CD14-positive monocyte (primary cell): ENCODE results near the gene PON3. TPM values are rescaled to one million over a fixed set of nuclear protein-coding genes. Genes with fewer than 3 reads are reported as not detected.

Experiments
- DNase-seq, 3 donors: peaks; one replicate each; pipeline ENCODE4 v3.0.0-alpha.2; 2011 to 2022
- H2AFZ ChIP-seq: 2 replicates; pipeline ENCODE4 v1.6.0; 2012; ENCODE audit warnings: mild to moderate bottlenecking, low read depth, low read length, inconsistent platforms; ENCODE audit not compliant: insufficient read depth, poor library complexity, severe bottlenecking
- H3K27ac ChIP-seq, 2 donors: 1 replicate in 1 of 2; 2 replicates in 1 of 2; pipeline ENCODE4 v1.5.1; 2012 to 2013; ENCODE audit warnings: low read length in 2 of 2, control low read depth in 1 of 2, inconsistent platforms in 1 of 2, low read depth in 1 of 2, mild to moderate bottlenecking in 1 of 2
- H3K27me3 ChIP-seq, 2 donors: one replicate each; pipeline versions ENCODE4 v1.6.0 to v1.6.1; 2011 to 2013; ENCODE audit warnings: low read length in 2 of 2; ENCODE audit not compliant: control insufficient read depth in 2 of 2, insufficient read depth in 2 of 2
- H3K36me3 ChIP-seq, 2 donors: replicated peaks in 1 of 2; 1 replicate in 1 of 2; 2 replicates in 1 of 2; pipeline versions ENCODE4 v1.5.1 to v1.6.1; 2012 to 2013; ENCODE audit warnings: low read length in 2 of 2, control low read depth in 1 of 2, inconsistent platforms in 1 of 2, mild to moderate bottlenecking in 1 of 2; ENCODE audit not compliant: insufficient read depth in 2 of 2, control insufficient read depth in 1 of 2
- H3K4me1 ChIP-seq, 2 donors: 1 replicate in 1 of 2; 2 replicates in 1 of 2; pipeline versions ENCODE4 v1.5.1 to v1.6.1; 2012 to 2013; ENCODE audit warnings: low read length in 2 of 2, control low read depth in 1 of 2, inconsistent platforms in 1 of 2, mild to moderate bottlenecking in 1 of 2, moderate library complexity in 1 of 2; ENCODE audit not compliant: insufficient read depth in 2 of 2, control insufficient read depth in 1 of 2
- H3K4me2 ChIP-seq: replicated peaks from 2 replicates; pipeline ENCODE3; 2012; ENCODE audit warnings: low read length, moderate library complexity, mild to moderate bottlenecking; ENCODE audit not compliant: poor library complexity, severe bottlenecking; ENCODE audit errors: extremely low read depth
- H3K4me3 ChIP-seq, 3 experiments: fragments of 200-600 bp in 1 of 3; sonication (generic) in 1 of 3; replicated peaks in 1 of 3; 1 replicate in 2 of 3; 2 replicates in 1 of 3; pipeline ENCODE4 v1.5.1; 2011 to 2013; ENCODE audit warnings: low read length in 3 of 3, mild to moderate bottlenecking in 3 of 3, control low read depth in 2 of 3, low read depth in 2 of 3, inconsistent platforms in 1 of 3, moderate library complexity in 1 of 3
- H3K79me2 ChIP-seq: 2 replicates; pipeline ENCODE4 v1.6.0; 2012; ENCODE audit warnings: mild to moderate bottlenecking, control low read depth, inconsistent platforms, low read length, moderate library complexity; ENCODE audit not compliant: insufficient read depth
- H3K9ac ChIP-seq: 2 replicates; pipeline ENCODE4 v1.6.0; 2017; ENCODE audit warnings: low read length, mild to moderate bottlenecking; ENCODE audit not compliant: insufficient read depth, poor library complexity, severe bottlenecking
- H3K9me3 ChIP-seq, 2 donors: replicated peaks in 1 of 2; 1 replicate in 1 of 2; 2 replicates in 1 of 2; pipeline versions ENCODE4 v1.5.1 to v1.6.1; 2012 to 2013; ENCODE audit warnings: low read length in 2 of 2, control low read depth in 1 of 2; ENCODE audit not compliant: control insufficient read depth in 1 of 2, insufficient read depth in 1 of 2
- H4K20me1 ChIP-seq: 2 replicates; pipeline ENCODE4 v1.6.0; 2012; ENCODE audit warnings: mild to moderate bottlenecking, low read length, control low read depth, moderate library complexity; ENCODE audit not compliant: insufficient read depth
- H3K27ac Mint-ChIP-seq, 7 donors: one replicate each; pipeline ENCODE4 v1.8.0; 2020; ENCODE audit warnings: mild to moderate bottlenecking in 7 of 7, mixed read lengths in 7 of 7, moderate library complexity in 6 of 7, inconsistent platforms in 2 of 7
- H3K27me3 Mint-ChIP-seq, 3 donors: one replicate each; pipeline ENCODE4 v1.8.0; 2021 to 2022; ENCODE audit warnings: low read depth in 3 of 3, mild to moderate bottlenecking in 3 of 3, mixed read lengths in 3 of 3, moderate library complexity in 3 of 3, inconsistent platforms in 1 of 3
- H3K36me3 Mint-ChIP-seq, 2 donors: one replicate each; pipeline ENCODE4 v1.8.0; 2020; ENCODE audit warnings: mixed read lengths in 2 of 2, inconsistent platforms in 1 of 2, mild to moderate bottlenecking in 1 of 2
- H3K4me1 Mint-ChIP-seq: one replicate; pipeline ENCODE4 v1.8.0; 2020; ENCODE audit warnings: mild to moderate bottlenecking, mixed read lengths
- H3K4me3 Mint-ChIP-seq, 2 donors: one replicate each; pipeline ENCODE4 v1.8.0; 2020; ENCODE audit warnings: mild to moderate bottlenecking in 2 of 2, mixed read lengths in 2 of 2, moderate library complexity in 1 of 2
- H3K9me3 Mint-ChIP-seq, 7 donors: one replicate each; pipeline ENCODE4 v1.8.0; 2020 to 2022; ENCODE audit warnings: mixed read lengths in 7 of 7, mild to moderate bottlenecking in 6 of 7, moderate library complexity in 6 of 7, inconsistent platforms in 2 of 7
- whole genome bisulfite sequencing: methylation state at CpG from one replicate; pipeline ENCODE4 v1.1.5; 2013; ENCODE audit warnings: missing lambda C conversion rate; ENCODE audit not compliant: insufficient coverage; 5-methylcytosine and 5-hydroxymethylcytosine counted together
- intact Hi-C, 2 donors: fragments of 100-400 bp; cut with micrococcal nuclease; formaldehyde crosslinking; loops; one replicate each; pipeline versions ENCODE4 v1.15.0 to v1.15.1; 2023
- polyA plus RNA-seq, 3 donors: library from polyadenylated mRNA; depleted of rRNA in 1 of 3; unstranded in 2 of 3; stranded (reverse) in 1 of 3; fragments of 300-500 nt in 2 of 3; fragments of >200 nt in 1 of 3; fragmentation: Illumina TruSeq in 2 of 3; gene quantifications; 1 replicate in 2 of 3; 2 replicates in 1 of 3; pipeline ENCODE4 v1.2.3, GENCODE V29; 2012 to 2021
- TF ChIP-seq, protein P1 (sequence below): fragments of 200-600 bp; IDR thresholded peaks from one replicate; pipeline ENCODE4 v1.8.0; 2022; ENCODE audit warnings: antibody characterized with exemption, mild to moderate bottlenecking

The PON3 gene
- polyA plus RNA-seq, 3 donors, result not detected

DNA sequence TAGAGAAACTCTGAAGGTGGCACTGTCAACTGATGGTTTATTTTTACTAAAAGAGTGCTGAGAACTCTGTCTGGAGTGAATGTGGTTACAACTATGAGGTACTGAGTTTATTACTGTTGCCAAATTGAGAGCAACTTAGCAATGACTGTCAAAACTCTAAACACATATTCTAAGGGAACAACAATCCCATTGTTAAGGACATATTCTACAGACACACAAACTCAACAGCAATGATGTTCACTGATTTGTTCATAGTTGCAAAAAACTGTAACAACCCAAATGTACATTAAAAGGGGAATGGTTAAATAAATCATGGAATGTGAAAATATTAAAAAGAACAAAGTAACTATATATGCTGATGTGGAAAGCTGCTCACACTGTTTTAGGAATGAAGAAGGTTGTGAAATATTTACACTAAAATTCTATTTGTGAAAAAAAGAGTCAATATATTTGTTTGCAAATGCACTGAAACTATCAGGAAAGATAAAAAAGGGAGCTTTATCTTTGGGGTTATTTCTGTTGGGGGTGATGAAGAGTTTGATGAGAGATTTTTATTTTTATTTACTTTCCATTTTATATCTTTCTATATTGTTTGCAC lies 25.8 kb upstream of the PON3 start:
- no peak overlapping the region for H3K4me2 ChIP-seq
- Mint-ChIP-seq H3K9me3 (peaks cover 0 to 7% (median 4%) of the 10 kb centered on the region in 7 donors), H3K36me3 (peaks cover 15 to 16% of the 10 kb centered on the region in 2 donors), H3K27ac (no peak overlapping the region), H3K4me3 (no peak overlapping the region), H3K4me1 (no peaks in the 10 kb centered on the region), H3K27me3 (no peaks in the 10 kb centered on the region)
- no peaks in the 10 kb centered on the region for H3K27me3 ChIP-seq
- no peak overlapping the region for H3K9ac ChIP-seq
- H3K27ac ChIP-seq, result no peak overlapping the region
- no peak overlapping the region for H3K4me3 ChIP-seq
- DNase-seq, result no peak
- intact Hi-C loops, result no loop called here
- H3K79me2 ChIP-seq, result no peaks in the 10 kb centered on the region
- no peak overlapping the region for H2AFZ ChIP-seq
- TF ChIP-seq, protein P1, sequence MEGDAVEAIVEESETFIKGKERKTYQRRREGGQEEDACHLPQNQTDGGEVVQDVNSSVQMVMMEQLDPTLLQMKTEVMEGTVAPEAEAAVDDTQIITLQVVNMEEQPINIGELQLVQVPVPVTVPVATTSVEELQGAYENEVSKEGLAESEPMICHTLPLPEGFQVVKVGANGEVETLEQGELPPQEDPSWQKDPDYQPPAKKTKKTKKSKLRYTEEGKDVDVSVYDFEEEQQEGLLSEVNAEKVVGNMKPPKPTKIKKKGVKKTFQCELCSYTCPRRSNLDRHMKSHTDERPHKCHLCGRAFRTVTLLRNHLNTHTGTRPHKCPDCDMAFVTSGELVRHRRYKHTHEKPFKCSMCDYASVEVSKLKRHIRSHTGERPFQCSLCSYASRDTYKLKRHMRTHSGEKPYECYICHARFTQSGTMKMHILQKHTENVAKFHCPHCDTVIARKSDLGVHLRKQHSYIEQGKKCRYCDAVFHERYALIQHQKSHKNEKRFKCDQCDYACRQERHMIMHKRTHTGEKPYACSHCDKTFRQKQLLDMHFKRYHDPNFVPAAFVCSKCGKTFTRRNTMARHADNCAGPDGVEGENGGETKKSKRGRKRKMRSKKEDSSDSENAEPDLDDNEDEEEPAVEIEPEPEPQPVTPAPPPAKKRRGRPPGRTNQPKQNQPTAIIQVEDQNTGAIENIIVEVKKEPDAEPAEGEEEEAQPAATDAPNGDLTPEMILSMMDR, result no peak
- peaks cover 0 to 6% of the 10 kb centered on the region in 2 donors for H3K36me3 ChIP-seq
- H3K9me3 ChIP-seq, result no peaks in the 10 kb centered on the region
- no peaks in the 10 kb centered on the region for H3K4me1 ChIP-seq
- H4K20me1 ChIP-seq, result no peaks in the 10 kb centered on the region

- H3K9me3 Mint-ChIP-seq, result peaks cover 0 to 7% (median 4%) of the 10 kb centered on the region in 7 donors
- peaks cover 0 to 6% of the 10 kb centered on the region in 2 donors for H3K36me3 ChIP-seq
- no peaks in the 10 kb centered on the region for H3K79me2 ChIP-seq
- no peaks in the 10 kb centered on the region for H3K27me3 Mint-ChIP-seq
- H3K27ac ChIP-seq, result no peak overlapping the region
- H3K4me1 Mint-ChIP-seq, result no peaks in the 10 kb centered on the region
- no peak overlapping the region for H3K4me2 ChIP-seq
- no peak for DNase-seq
- no peaks in the 10 kb centered on the region for H4K20me1 ChIP-seq
- 86% methylated on average over 2 of the region's 2 CpGs for WGBS
- no peaks in the 10 kb centered on the region for H3K27me3 ChIP-seq
- H3K9ac ChIP-seq, result no peak overlapping the region
- H3K9me3 ChIP-seq, result no peaks in the 10 kb centered on the region
- H3K4me3 ChIP-seq, result no peak overlapping the region
- H3K4me1 ChIP-seq, result no peaks in the 10 kb centered on the region
- TF ChIP-seq, protein P1, result no peak
- intact Hi-C loops, result no loop called here
- peaks cover 15 to 16% of the 10 kb centered on the region in 2 donors for H3K36me3 Mint-ChIP-seq
- H3K4me3 Mint-ChIP-seq, result no peak overlapping the region
- H3K27ac Mint-ChIP-seq, result no peak overlapping the region
- no peak overlapping the region for H2AFZ ChIP-seq
These were observed 25.0 kb upstream of the PON3 start for GRCh38 chr7:95421000-95421846.
